Neuronal stem cell (in vitro differentiated cells): ENCODE results near the gene THBS3.
A peak's percentile ranks its signal among the peaks of the same experiment; 100 is the strongest.

Source experiments
- DNase-seq: peaks from one replicate; pipeline ENCODE4 v3.0.0-alpha.2; 2013; ENCODE audit warnings: low spot score
- H2AFZ ChIP-seq: one replicate; pipeline ENCODE4 v1.6.1; 2013; ENCODE audit warnings: mild to moderate bottlenecking, low read length, inconsistent platforms
- H2AK5ac ChIP-seq: 2 replicates; pipeline ENCODE4 v1.6.1; 2013; ENCODE audit warnings: low read depth, mild to moderate bottlenecking, inconsistent platforms, low read length, moderate library complexity, mixed read lengths
- H2BK120ac ChIP-seq: 2 replicates; pipeline ENCODE4 v1.6.1; 2013; ENCODE audit warnings: low read depth, mild to moderate bottlenecking, inconsistent platforms, low read length, moderate library complexity, mixed read lengths
- H2BK12ac ChIP-seq: one replicate; pipeline ENCODE4 v1.6.1; 2013; ENCODE audit warnings: low read length, inconsistent platforms
- H2BK15ac ChIP-seq: 2 replicates; pipeline ENCODE4 v1.6.1; 2013; ENCODE audit warnings: mild to moderate bottlenecking, low read length, inconsistent platforms, mixed read lengths
- H2BK5ac ChIP-seq: one replicate; pipeline ENCODE4 v1.6.1; 2013; ENCODE audit warnings: inconsistent platforms, mild to moderate bottlenecking, low read length, moderate library complexity
- H3K14ac ChIP-seq: one replicate; pipeline ENCODE4 v1.6.1; 2013; ENCODE audit warnings: low read length, inconsistent platforms
- H3K18ac ChIP-seq: 2 replicates; pipeline ENCODE4 v1.6.1; 2013; ENCODE audit warnings: low read length, inconsistent platforms
- H3K23ac ChIP-seq: 2 replicates; pipeline ENCODE4 v1.6.1; 2013; ENCODE audit warnings: low read depth, mild to moderate bottlenecking, mixed read lengths, low read length, inconsistent platforms; ENCODE audit not compliant: poor library complexity
- H3K27ac ChIP-seq: replicated peaks from 3 replicates; pipeline ENCODE4 v1.5.1; 2013; ENCODE audit warnings: low read length, inconsistent platforms
- H3K27me3 ChIP-seq, 3 experiments: 2 replicates each; pipeline ENCODE4 v1.6.1; 2013; ENCODE audit warnings: low read length in 3 of 3, mild to moderate bottlenecking in 2 of 3, inconsistent platforms in 1 of 3, low read depth in 1 of 3, mixed read lengths in 1 of 3, moderate library complexity in 1 of 3; ENCODE audit not compliant: control insufficient read depth in 3 of 3, insufficient read depth in 3 of 3
- H3K36me3 ChIP-seq, 2 donors: replicated peaks in 1 of 2; 2 replicates each; pipeline ENCODE4 v1.6.1; 2013; ENCODE audit warnings: low read length in 2 of 2; ENCODE audit not compliant: control insufficient read depth in 2 of 2, insufficient read depth in 2 of 2
- H3K4ac ChIP-seq: 2 replicates; pipeline ENCODE4 v1.6.1; 2013; ENCODE audit warnings: inconsistent platforms, mild to moderate bottlenecking, low read length, moderate library complexity
- H3K4me1 ChIP-seq, 2 donors: 1 replicate in 1 of 2; 2 replicates in 1 of 2; pipeline ENCODE4 v1.6.1; 2013; ENCODE audit warnings: low read length in 2 of 2, low read depth in 1 of 2; ENCODE audit not compliant: control insufficient read depth in 2 of 2, insufficient read depth in 1 of 2
- H3K4me2 ChIP-seq: one replicate; pipeline ENCODE4 v1.6.1; 2013; ENCODE audit warnings: mild to moderate bottlenecking, low read length, inconsistent platforms; ENCODE audit not compliant: insufficient read depth, poor library complexity, severe bottlenecking
- H3K4me3 ChIP-seq, 2 donors: 2 replicates each; pipeline ENCODE4 v1.5.1; 2013; ENCODE audit warnings: low read length in 2 of 2, mild to moderate bottlenecking in 2 of 2, inconsistent platforms in 1 of 2, moderate library complexity in 1 of 2
- H3K79me1 ChIP-seq: one replicate; pipeline ENCODE4 v1.6.1; 2013; ENCODE audit warnings: low read depth, mild to moderate bottlenecking, inconsistent platforms, low read length, moderate library complexity
- H3K9ac ChIP-seq: one replicate; pipeline ENCODE4 v1.6.1; 2013; ENCODE audit warnings: mild to moderate bottlenecking, low read depth, low read length, inconsistent platforms; ENCODE audit not compliant: poor library complexity
- H3K9me3 ChIP-seq, 2 donors: replicated peaks in 1 of 2; 2 replicates each; pipeline versions ENCODE3 to v1.6.1; 2013; ENCODE audit warnings: low read length in 2 of 2, mild to moderate bottlenecking in 2 of 2, inconsistent platforms in 1 of 2, low read depth in 1 of 2, mixed read lengths in 1 of 2, moderate library complexity in 1 of 2; ENCODE audit not compliant: control insufficient read depth in 2 of 2, insufficient read depth in 1 of 2
- H4K8ac ChIP-seq: one replicate; pipeline ENCODE4 v1.6.1; 2013; ENCODE audit warnings: low read depth, mild to moderate bottlenecking, inconsistent platforms, low read length, moderate library complexity
- H4K91ac ChIP-seq: one replicate; pipeline ENCODE4 v1.6.1; 2013; ENCODE audit warnings: low read length, low read depth, mild to moderate bottlenecking, inconsistent platforms; ENCODE audit not compliant: poor library complexity
- WGBS, 2 donors: extraction: QIAGEN DNeasy Blood & Tissue Kit; methylation state at CpG; one replicate each; pipeline ENCODE4 v1.1.7; 2013; ENCODE audit warnings: missing lambda C conversion rate in 2 of 2, mixed read lengths in 1 of 2; ENCODE audit not compliant: insufficient read length in 2 of 2, insufficient replicate concordance in 1 of 2; ENCODE audit errors: extremely low coverage in 2 of 2; 5-methylcytosine and 5-hydroxymethylcytosine counted together

THBS3 gene

DNA sequence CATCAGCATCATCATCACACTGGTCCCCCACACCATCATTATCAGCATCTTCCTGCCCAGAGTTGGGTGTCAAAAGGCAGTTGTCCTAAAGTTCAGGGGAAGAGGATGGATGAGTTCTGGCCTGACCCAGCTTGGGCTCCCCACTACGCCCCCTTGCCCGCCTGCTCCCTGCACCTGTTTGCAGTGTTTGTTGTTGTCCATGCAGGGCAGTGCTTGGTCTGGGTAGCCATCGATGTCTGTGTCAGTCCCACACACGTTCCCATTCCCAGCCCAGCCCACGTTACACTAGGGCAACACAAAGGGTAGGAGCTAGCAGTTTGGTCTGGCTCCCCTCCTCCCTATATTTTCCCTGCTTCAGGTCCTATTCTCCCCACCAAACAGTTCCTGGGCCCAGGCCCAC, 6.8 kb downstream of the THBS3 start:
- Histone ChIP-seq H3K18ac (no peak overlapping the region), H3K4me2 (no peak overlapping the region), H3K9me3 (peaks cover 0 to 2% of the 10 kb centered on the region in 2 donors), H4K91ac (no peak overlapping the region), H2BK5ac (no peak overlapping the region), H3K23ac (no peak overlapping the region), H2AFZ (no peak overlapping the region), H3K27ac (peak overlapping the region; percentile 2), H3K9ac (peak overlapping the region; percentile 73), H2BK120ac (no peak overlapping the region), H3K4me1 (peaks cover 19 to 23% of the 10 kb centered on the region in 2 donors), H3K14ac (no peak overlapping the region), H3K4ac (no peak overlapping the region), H3K36me3 (peaks cover 65 to 92% of the 10 kb centered on the region in 2 donors), H2BK15ac (no peak overlapping the region), H4K8ac (peak overlapping the region; percentile 33), H2AK5ac (no peak overlapping the region), H3K4me3 (no peak overlapping the region), H3K27me3 (no peaks in the 10 kb centered on the region), H2BK12ac (no peak overlapping the region), H3K79me1 (peaks cover 15% of the 10 kb centered on the region)
- DNase-seq, result no peak
- no CpG with 5 or more reads among the region's 5 CpGs for WGBS, 2 donors

- Histone ChIP-seq H3K4ac (no peak overlapping the region), H3K14ac (no peak overlapping the region), H3K79me1 (peaks cover 14% of the 10 kb centered on the region), H3K9ac (no peak overlapping the region), H3K27ac (peak overlapping the region; percentile 8), H3K27me3 (no peaks in the 10 kb centered on the region), H4K91ac (no peak overlapping the region), H2BK120ac (no peak overlapping the region), H3K18ac (no peak overlapping the region), H2AK5ac (no peak overlapping the region), H2BK12ac (no peak overlapping the region), H3K36me3 (peaks cover 67 to 91% of the 10 kb centered on the region in 2 donors), H4K8ac (no peak overlapping the region), H3K4me1 (peaks cover 19 to 22% of the 10 kb centered on the region in 2 donors), H2AFZ (no peak overlapping the region), H2BK15ac (no peak overlapping the region), H2BK5ac (no peak overlapping the region), H3K9me3 (peaks cover 0 to 2% of the 10 kb centered on the region in 2 donors), H3K4me3 (no peak overlapping the region), H3K23ac (no peak overlapping the region), H3K4me2 (no peak overlapping the region)
- WGBS, 2 donors, result no CpG with 5 or more reads among the region's 4 CpGs
- no peak for DNase-seq
Observed at GRCh38 chr1:155199792-155200191, 7.9 kb downstream of the THBS3 start.

GRCh38 chr1:155198547-155198906, 9.2 kb downstream of the THBS3 start:
- H2BK12ac ChIP-seq, result no peak overlapping the region
- no peak overlapping the region for H3K18ac ChIP-seq
- peaks cover 25 to 26% of the 10 kb centered on the region in 2 donors for H3K4me1 ChIP-seq
- H3K14ac ChIP-seq, result no peak overlapping the region
- no peak overlapping the region for H2AK5ac ChIP-seq
- H3K36me3 ChIP-seq, result peaks cover 64 to 79% of the 10 kb centered on the region in 2 donors
- no peaks in the 10 kb centered on the region for H3K27me3 ChIP-seq
- H4K8ac ChIP-seq, result no peak overlapping the region
- H2BK120ac ChIP-seq, result no peak overlapping the region
- DNase-seq, result no peak
- H3K79me1 ChIP-seq, result peaks cover 14% of the 10 kb centered on the region
- H3K9me3 ChIP-seq, result peaks cover 0 to 2% of the 10 kb centered on the region in 2 donors
- H2AFZ ChIP-seq, result no peak overlapping the region
- no peak overlapping the region for H2BK5ac ChIP-seq
- H3K9ac ChIP-seq, result no peak overlapping the region
- WGBS, 2 donors, result no CpG with 5 or more reads among the region's 3 CpGs
- H2BK15ac ChIP-seq, result no peak overlapping the region
- no peak overlapping the region for H3K27ac ChIP-seq
- peak overlapping the region in 1 of 2 donors; percentile 14 for H3K4me3 ChIP-seq
- H3K23ac ChIP-seq, result no peak overlapping the region
- no peak overlapping the region for H3K4ac ChIP-seq
- H3K4me2 ChIP-seq, result no peak overlapping the region
- no peak overlapping the region for H4K91ac ChIP-seq

- no peak overlapping the region for H2BK15ac ChIP-seq
- no peak for DNase-seq
- no peak overlapping the region for H3K4ac ChIP-seq
- peaks cover 28 to 29% of the 10 kb centered on the region in 2 donors for H3K4me1 ChIP-seq
- peak overlapping the region in 1 of 2 donors; percentile 14 for H3K4me3 ChIP-seq
- H3K4me2 ChIP-seq, result peak overlapping the region; percentile 76
- H2BK12ac ChIP-seq, result no peak overlapping the region
- no peak overlapping the region for H2BK120ac ChIP-seq
- H2BK5ac ChIP-seq, result peak overlapping the region; percentile 25
- no peak overlapping the region for H4K8ac ChIP-seq
- peaks cover 0 to 2% of the 10 kb centered on the region in 2 donors for H3K9me3 ChIP-seq
- no peak overlapping the region for H2AFZ ChIP-seq
- no peak overlapping the region for H3K14ac ChIP-seq
- WGBS, 2 donors, result no CpG with 5 or more reads among the region's 15 CpGs
- no peaks in the 10 kb centered on the region for H3K27me3 ChIP-seq
- H3K27ac ChIP-seq, result peak overlapping the region; percentile 6
- H3K23ac ChIP-seq, result peak overlapping the region; percentile 82
- H4K91ac ChIP-seq, result no peak overlapping the region
- H2AK5ac ChIP-seq, result no peak overlapping the region
- H3K36me3 ChIP-seq, result peaks cover 60 to 74% of the 10 kb centered on the region in 2 donors
- H3K79me1 ChIP-seq, result peaks cover 14% of the 10 kb centered on the region
- H3K18ac ChIP-seq, result peak overlapping the region; percentile 23
- peak overlapping the region; percentile 79 for H3K9ac ChIP-seq
Observed at GRCh38 chr1:155197901-155198546, 9.7 kb downstream of the THBS3 start.
